GM19025 (cell line): ENCODE results near the gene LAMC1.
"Not testable (repeated sequence)": the region's sequence is repeated elsewhere in the genome, so short reads cannot be mapped to it uniquely, and the experiment has no call there.

Source experiments
- ATAC-seq: cut with Tn5 transposase; IDR thresholded peaks from one replicate; pipeline ENCODE4 v1.9.1; 2021; ENCODE audit warnings: mild to moderate bottlenecking, low read depth, moderate library complexity; ENCODE audit not compliant: unreplicated experiment

The LAMC1 gene

GRCh38 chr1:183040547-183040971, 17.3 kb downstream of the LAMC1 start:
- no peak for ATAC-seq

- ATAC-seq = no peak
Observed at GRCh38 chr1:183043254-183043653, 20.0 kb downstream of the LAMC1 start.

GRCh38 chr1:183043872-183044854, 20.9 kb downstream of the LAMC1 start:
- ATAC-seq = no peak

- no peak for ATAC-seq
Observed at GRCh38 chr1:183044893-183045649, 21.9 kb downstream of the LAMC1 start.

GRCh38 chr1:183048087-183049085, 25.2 kb downstream of the LAMC1 start:
- peak; percentile 99 for ATAC-seq

- no peak for ATAC-seq
Observed at GRCh38 chr1:183051546-183051945, 28.3 kb downstream of the LAMC1 start.

- no peak for ATAC-seq
Observed at GRCh38 chr1:183052861-183053260, 29.6 kb downstream of the LAMC1 start.

- ATAC-seq = no peak
Observed at GRCh38 chr1:183058851-183059502, 35.8 kb downstream of the LAMC1 start.

- ATAC-seq = no peak
Observed at GRCh38 chr1:183061194-183061593, 38.0 kb downstream of the LAMC1 start.

GRCh38 chr1:183063349-183063748, 40.1 kb downstream of the LAMC1 start:
- no peak for ATAC-seq

- no peak for ATAC-seq
Observed at GRCh38 chr1:183065168-183065706, 42.0 kb downstream of the LAMC1 start.

GRCh38 chr1:183066432-183066831, 43.2 kb downstream of the LAMC1 start:
- ATAC-seq = not testable (repeated sequence)

- ATAC-seq = no peak
Observed at GRCh38 chr1:183069562-183070216, 46.5 kb downstream of the LAMC1 start.

- no peak for ATAC-seq
Observed at GRCh38 chr1:183070234-183070922, 47.2 kb downstream of the LAMC1 start.

GRCh38 chr1:183070923-183071618, 47.9 kb downstream of the LAMC1 start:
- ATAC-seq = peak; percentile 91

GRCh38 chr1:183072595-183072994, 49.4 kb downstream of the LAMC1 start:
- ATAC-seq = not testable (repeated sequence)

- no peak for ATAC-seq
Observed at GRCh38 chr1:183073320-183073719, 50.1 kb downstream of the LAMC1 start.

GRCh38 chr1:183074215-183074614, 51.0 kb downstream of the LAMC1 start:
- no peak for ATAC-seq
